DMS53 treated with DMSO at 0.1 percent for 48 hours (cell line): Measurements from ENCODE around the gene ZFYVE16.
"Not testable (repeated sequence)": the region's sequence is repeated elsewhere in the genome, so short reads cannot be mapped to it uniquely, and the experiment has no call there.

Experiments
- DNase-seq: peaks from one replicate; lab custom pipeline; 2025; ENCODE audit not compliant: unreplicated experiment; lab: John Stamatoyannopoulos, UW

Gene ZFYVE16

DNA sequence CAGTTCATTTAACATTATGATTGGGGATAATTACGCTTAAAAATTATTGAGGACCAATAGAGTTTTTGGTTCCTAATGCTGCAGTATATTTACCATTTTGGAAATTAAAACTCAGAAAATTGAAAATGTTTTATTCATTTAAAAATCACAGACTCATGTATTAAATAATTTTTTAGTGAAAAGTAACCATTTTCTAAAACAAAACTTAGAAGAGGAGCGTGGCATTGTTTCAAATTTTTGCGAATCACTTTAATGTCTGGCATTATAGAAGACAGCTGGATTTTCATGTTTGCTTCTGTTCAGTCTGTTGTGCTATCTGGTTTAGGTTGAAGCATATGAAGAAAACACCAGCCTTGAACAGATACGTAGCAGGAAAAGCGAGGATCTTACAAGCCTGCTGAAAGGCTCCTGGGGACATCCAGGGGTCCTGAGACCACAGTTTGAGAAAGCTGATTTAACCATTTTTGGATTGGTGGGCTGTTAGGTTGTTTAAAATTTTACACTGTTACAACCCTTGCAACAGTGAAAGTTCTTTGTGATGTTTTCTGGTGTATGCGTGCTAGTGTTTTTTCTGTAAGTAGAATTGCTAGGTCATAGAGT, 1.6 kb downstream of the ZFYVE16 start:
- DNase-seq: no peak

DNA sequence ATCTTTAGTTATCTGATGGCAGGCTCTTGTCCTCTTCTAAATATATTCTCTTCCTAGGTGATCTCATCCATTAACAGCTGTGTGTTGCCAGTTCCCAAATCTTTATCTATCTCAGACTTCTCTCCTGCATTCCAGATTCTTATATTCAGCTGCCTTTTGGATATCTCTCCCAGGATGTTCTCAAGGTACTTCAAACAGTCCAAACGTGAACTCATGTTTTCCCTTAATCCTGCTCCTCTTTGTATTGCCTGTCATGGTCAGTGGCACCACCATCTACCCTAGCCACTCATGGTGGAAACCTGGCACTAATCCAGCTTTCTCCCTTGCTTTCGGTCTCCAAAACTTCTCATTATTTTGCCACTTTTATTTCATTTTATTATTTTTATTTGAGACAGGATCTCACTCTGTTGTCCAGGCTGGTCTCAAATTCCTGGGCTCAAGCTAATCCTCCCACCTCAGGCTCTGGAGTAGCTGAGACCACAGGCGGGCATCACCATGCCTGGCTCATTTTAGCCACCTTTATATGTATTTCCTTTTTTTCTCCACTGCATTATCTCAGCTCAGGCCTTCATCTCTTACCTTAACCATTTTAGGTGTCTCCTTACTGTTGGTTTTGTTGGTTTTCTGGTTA, 3.8 kb downstream of the ZFYVE16 start:
- DNase-seq: peak; percentile 38

DNA sequence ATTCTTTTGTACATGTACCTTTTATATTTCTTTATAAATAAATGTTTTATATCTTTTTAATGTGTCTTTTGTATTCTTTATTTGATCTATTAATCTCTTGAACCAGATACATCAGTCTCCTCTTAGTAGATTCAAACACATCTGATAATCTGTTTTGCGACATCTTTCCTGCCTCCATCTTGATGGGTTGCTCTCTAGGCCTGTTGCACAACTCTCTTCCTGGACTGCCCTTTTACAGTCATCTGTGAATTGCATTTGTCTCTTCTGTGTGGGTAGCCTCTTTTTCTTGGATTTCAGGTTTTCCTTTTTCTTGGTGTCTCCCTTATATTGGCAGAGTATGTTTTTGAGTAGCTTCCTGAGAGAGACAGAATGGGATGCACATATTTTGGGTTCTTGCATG, 6.2 kb downstream of the ZFYVE16 start:
- DNase-seq: no peak

DNA sequence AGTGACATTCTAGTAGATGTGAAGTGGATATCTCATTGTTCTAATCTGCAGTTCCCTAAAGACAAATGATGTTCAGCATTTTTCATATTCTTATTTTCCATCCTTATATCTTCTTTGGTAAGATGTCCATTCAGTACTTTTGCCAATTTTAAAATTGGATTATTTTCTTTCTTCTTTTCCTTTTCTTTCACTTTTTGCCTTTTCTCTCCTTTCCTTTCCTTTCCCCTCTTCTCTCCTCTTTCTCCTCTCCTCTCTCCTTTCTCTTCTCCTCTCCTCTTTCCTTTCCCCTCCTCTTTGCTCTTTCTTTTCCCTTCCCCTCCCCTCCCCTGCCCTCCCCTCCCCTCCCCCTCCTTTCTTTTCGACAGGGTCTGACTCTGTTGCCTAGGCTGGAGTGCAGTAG, 10.1 kb downstream of the ZFYVE16 start:
- DNase-seq: no peak

DNA sequence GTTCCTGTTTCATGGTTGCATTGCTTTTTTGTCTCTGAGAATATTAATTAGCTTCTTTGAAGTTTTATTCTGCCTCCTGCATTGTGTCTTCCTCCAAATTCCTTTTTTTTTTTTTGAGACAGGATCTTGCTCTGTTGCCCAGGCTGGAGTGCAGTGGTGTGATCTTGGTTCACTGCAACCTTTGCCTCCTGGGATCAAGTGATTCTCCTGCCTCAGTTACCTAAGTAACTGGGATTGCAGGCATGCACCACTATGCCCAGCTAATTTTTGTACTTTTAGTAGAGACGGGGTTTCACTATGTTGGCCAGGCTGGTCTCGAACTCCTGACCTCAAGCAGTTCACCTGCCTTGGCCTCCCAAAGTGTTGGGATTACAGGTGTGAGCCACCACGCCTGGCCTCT, 16.5 kb downstream of the ZFYVE16 start:
- not testable (repeated sequence) for DNase-seq

DNA sequence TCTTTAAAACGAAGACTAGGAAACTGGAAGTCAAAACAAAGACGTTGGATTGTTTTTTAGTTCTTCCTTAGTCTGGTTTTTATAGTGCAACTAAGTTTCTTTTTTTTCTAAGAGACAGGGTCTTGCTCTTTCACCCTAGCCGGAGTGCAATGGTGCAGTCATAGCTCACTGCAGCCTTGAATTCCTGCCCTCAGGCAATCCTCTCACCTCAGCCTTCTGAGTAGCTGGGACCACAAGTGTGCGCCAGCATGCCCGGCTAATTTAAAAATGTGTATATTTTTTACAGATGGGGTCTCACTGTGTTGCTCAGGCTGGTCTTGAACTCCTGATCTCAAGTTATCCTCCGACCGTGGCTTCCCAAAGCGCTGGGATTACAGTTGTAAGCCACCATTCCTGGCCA, 27.6 kb downstream of the ZFYVE16 start:
- DNase-seq: no peak

DNA sequence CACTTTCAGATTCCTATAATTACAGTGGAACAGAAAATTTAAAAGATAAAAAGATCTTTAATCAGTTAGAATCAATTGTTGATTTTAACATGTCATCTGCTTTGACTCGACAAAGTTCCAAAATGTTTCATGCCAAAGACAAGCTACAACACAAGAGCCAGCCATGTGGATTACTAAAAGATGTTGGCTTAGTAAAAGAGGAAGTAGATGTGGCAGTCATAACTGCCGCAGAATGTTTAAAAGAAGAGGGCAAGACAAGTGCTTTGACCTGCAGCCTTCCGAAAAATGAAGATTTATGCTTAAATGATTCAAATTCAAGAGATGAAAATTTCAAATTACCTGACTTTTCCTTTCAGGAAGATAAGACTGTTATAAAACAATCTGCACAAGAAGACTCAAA, 29.5 kb downstream of the ZFYVE16 start:
- no peak for DNase-seq

DNA sequence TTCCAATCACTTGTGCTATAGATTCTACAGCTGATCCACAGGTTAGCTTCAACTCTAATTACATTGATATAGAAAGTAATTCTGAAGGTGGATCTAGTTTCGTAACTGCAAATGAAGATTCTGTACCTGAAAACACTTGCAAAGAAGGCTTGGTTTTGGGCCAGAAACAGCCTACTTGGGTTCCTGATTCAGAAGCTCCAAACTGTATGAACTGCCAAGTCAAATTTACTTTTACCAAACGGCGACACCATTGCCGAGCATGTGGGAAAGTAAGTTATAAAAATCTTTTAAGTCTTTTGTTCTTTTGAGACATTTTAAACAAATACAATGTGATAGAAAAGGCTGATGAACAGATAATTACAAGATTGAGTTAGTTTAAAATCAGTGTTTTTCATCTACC, 30.9 kb downstream of the ZFYVE16 start:
- no peak for DNase-seq

DNA sequence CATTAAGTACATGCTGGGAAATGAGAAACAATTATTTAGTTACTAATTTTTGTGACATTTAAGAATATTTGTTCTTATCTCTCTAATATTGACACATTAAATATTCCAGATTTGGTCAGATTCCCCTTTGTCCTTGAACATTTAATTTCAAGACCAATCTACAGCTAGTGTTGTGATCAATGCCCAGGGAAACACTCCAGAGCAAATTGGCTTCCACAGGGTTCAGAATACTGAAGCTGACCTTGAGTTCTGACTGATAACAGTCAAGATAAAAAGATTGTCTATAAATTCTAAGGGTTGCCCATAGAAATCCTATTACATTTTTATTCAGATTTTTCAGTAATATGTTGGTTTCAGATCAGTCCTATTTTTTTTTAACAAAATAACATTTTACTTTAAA, 31.3 kb downstream of the ZFYVE16 start:
- DNase-seq: no peak

DNA sequence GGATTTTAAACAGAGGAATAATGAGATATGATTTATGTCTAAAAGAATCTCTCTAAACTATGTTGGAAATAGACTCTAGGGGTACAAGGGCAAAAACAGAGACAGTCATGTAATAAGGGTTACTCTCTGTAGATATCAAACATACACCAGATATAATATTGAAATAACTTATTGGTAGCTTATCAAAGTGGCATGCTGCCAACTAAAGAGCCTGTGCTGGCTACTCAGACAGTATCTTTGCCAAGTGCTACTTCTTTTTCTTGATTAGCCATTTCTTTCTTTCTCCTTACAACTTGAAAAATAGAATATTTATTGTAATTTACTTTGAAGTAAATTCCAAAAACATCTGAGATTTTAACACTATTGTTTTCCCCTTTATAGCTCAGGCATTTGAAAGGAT, 34.9 kb downstream of the ZFYVE16 start:
- no peak for DNase-seq

DNA sequence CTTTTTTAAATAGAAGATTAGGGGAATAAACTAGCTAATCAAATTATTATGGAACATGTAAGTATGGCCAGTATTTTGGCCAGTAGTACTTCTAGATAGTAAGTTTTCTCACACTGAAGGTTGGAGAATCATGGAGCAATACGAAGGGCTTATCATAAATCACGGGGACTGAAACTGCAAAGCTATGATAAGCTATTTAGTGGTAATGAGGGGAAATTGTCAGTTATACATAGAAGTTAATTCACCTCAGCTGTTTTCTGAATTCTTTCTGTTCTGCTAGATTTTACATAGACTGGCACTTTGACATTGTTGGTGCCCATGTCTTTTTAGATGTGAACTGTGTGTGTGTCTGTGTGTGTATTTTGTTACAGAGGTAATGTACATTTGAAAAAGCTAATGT, 45.5 kb downstream of the ZFYVE16 start:
- no peak for DNase-seq

DNA sequence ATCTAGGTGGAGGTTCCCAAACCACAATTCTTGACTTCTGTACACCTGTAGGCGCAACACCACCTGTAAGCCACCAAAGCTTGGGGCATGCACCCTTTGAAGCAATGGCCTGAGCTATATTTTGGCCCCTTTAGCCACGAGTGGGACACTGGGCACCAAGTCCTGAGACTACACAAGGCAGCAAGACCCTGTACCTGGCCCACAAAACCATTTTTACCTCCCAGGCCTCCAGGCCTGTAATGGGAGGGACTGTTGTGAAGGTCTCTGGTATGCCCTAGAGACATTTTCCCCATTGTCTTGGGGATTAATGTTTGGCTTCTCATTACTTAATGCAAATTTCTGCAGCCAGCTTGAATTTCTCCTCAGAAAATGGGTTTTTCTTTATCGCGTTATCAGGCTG, 55.4 kb downstream of the ZFYVE16 start:
- DNase-seq: no peak

DNA sequence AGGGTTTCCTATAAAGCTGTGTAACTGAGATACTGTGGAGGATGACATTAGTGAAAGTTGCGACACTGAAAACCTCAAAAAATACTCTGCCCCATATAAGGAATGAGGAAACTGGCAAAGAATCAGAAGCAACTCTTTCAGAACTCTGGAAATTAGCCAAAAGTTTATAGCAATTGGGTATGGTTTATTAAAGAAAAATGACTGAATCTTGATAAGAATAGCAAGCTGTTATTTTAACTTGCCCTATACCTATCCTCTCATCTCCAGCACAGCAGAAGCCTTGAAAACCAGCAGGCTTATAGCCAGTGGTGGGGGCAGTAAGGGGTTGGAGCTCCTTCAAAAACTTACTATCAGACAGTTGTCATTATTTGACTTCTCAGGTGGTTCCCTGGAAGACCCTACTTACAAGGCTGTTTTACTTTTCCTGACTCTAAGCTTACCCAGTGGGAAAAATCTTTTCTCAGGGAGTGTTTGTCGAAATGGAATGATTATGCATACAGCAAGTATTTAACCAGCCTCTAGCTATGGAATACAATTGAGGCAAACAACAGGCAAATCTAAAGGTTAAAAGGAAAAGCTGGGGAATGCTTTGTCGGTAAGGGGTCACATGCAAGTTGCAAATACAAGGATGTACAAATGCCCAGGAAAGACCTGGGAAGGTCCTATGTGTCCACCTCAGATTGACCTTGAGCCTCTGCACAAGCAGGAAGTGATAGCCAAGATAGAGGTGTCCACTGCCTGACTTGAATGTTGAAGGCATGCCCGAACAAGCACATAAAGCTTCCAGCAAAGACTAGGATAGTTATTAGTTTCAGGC, 59.0 kb downstream of the ZFYVE16 start:
- DNase-seq: no peak

DNA sequence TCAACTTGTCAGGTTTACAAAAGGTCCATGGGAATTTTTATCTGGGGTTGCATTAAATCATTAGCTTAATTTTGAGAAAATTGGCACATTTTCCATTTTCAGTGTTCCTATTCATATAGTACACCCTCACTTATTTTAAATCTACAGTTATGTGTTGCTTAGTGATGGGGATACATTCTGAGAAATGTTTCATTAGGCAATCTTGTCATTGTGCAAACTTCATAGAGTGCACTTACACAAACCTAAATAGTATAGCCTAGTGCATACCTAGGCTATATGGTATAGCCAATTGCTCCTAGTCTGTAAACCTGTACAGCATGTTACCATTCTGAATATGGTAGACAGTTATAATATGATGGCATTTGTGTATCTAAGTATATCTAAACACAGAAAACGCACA, 60.3 kb downstream of the ZFYVE16 start:
- no peak for DNase-seq

DNA sequence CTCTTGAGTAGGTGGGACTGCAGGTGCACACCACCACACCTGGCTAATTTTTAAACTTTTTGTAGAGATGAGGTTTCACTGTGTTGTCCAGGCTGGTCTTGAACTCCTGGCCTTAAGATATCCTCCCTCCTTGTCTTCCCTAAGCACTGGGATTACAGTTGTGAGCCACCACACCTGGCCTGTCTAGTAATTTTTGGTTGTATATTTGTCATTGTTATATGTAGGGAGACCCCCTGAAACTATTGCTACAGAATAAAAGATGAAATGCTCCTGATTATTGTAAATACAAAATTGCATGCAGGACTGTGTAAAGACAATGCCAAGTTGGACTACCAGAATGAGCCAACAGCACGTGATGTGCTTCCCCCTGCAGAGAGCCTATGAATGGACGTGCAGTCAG, 62.8 kb downstream of the ZFYVE16 start:
- not testable (repeated sequence) for DNase-seq

DNA sequence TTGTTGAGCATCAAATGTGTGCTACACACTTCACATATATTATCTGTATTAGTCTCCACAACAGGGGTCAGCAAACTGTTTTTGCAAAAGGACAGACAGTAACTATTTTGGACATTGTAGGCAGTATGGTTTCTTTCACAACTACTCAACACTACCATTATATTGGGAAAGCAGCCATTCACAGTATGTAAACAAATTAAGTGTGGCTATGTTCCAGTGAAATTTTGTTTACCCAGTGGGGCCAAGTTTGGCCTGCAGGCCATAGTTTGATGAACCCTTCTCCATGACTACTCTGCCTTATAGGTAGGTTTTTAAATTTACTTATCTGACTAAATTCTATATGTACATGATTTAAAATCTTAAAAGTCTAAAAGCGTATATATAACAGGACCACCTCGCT, 67.1 kb downstream of the ZFYVE16 start:
- DNase-seq: no peak

DNA sequence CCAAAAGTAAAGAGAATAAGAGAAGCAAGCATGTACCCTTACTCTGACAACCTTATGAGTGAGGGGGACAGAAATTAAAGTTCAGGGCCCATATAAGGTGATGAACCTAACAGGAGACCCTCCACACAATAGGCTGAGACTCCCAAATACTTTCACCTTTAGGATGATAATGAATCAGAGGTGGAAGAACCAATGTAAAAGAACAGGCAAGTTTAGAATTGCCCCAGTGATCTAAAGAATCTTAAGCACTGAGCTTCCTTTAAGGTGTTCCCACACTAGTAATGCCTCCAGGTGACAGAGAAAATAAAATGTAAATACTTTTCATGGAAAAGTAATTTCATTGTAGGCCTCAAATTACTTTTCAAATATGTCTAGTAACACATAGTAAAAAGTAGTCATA, 71.8 kb downstream of the ZFYVE16 start:
- DNase-seq: no peak

DNA sequence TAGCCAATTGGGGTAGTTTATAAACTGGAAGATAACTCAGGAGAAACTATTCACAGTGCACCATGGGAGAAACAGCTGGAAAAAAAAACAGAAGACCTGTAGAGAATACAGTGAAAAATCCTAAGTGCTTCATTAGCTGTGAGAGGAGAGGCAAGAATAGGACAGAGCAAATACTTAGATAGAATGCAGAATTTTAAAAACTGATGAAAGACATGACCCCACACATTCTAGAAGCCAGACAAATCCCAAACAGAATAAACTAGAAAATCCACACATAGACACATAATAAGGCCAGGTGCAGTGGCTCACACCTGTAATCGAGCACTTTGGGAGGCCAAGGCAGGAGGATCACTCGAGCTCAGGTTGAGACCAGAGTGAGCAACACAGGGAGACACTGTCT, 72.5 kb downstream of the ZFYVE16 start:
- DNase-seq: no peak

DNA sequence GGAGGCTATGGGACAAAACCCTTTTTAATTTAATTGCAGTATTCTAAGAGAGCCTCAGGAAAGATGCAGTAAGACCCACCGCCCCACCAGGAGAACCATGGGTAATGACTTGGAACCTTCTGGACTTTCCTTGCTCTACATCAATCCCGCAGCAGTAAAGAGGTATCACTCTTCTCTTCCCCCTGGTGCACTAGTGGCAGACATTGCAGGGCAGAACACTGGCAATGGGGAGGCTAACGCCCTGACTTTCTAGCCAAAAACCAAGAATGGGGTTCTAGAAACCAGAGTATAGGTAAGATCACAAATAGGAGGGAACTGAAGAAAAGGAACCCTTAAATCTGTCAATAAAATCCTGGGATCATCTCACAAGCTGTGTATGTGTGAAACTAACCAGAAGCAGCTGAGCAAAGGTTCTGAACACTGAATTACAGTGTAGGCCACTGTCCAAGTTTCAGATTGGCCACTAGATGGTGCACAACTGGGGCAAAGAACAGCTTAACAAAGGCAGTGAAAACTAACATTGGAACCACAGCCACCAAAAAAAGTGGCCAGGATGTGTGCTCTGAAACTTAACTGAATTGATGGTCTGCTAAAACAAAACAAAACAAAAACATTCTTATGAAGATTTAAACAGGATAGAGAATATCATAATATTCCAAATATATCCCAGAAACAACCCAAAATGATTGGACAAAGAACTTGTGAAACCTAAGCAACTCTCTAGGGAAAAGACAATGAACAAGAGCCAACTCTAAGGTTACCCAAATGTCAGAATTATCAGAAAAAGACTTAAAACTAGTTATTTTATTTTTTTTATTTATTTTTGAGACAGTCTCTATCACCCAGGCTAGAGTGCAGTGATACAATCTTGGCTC, 73.4 kb downstream of the ZFYVE16 start:
- peak; percentile 72 for DNase-seq

DNA sequence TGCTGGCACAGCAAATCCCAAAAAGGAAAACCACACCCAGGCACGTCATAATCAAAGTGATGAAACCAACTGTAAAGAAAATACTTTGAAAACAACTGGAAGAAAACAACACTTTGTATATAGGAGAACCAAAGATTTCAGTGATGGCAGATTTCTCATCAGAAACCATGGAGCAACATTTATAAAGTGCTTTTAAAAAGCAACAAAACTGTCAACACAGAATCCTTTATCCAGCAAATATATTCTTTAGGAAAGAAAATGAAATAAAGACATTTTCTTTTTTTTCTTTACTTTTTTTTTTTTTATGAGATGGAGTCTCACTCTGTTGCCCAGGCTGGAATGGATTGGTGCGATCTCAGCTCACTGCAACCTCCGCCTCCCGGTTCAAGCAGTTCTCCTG, 74.7 kb downstream of the ZFYVE16 start:
- no peak for DNase-seq

DNA sequence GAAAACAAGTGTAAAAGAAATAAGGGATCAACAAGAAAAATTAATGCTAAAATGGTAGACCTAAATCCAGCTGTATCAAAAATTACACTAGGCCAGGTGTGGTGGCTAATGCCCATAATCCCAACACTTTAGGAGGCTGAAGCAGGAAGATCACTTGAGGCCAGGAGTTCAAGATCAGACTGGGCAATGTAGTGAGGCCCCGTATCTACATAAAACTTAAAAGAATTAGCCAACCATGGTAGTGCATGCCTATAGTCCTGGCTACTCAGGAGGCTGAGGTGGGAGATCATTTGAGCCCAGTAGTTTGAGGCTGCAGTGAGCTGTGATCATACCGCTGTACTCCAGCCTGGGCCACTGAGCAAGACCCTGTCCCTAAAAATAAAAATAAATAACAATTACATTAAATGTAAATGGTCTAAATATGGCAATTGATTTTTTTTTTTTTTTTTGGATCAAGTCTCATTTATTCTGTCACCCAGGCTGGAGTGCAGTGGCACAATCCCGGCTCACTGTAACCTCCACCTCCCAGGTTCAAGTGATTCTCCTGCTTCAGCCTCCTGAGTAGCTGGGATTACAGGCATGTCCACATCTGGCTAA, 75.9 kb downstream of the ZFYVE16 start:
- no peak for DNase-seq
